Type B pancreatic cell (in vitro differentiated cells): Measurements from ENCODE around the gene MGMT. TPM values are rescaled to one million over a fixed set of nuclear protein-coding genes. Genes with fewer than 3 reads are reported as not detected.

Source experiments
- DNase-seq: peaks from one replicate; pipeline ENCODE4 v3.0.0; 2021; ENCODE audit warnings: mixed read lengths; ENCODE audit not compliant: unreplicated experiment; ENCODE audit errors: extremely low spot score
- H3K27ac Mint-ChIP-seq: 2 replicates; pipeline ENCODE4 v1.8.0; 2021; ENCODE audit warnings: mild to moderate bottlenecking, mixed read lengths
- H3K27me3 Mint-ChIP-seq: 2 replicates; pipeline ENCODE4 v1.8.0; 2021; ENCODE audit warnings: mixed read lengths
- H3K36me3 Mint-ChIP-seq: 2 replicates; pipeline ENCODE4 v1.8.0; 2021; ENCODE audit warnings: mixed read lengths
- H3K4me1 Mint-ChIP-seq: one replicate; pipeline ENCODE4 v1.8.0; 2021; ENCODE audit warnings: mixed read lengths; ENCODE audit not compliant: unreplicated experiment
- H3K4me3 Mint-ChIP-seq: 2 replicates; pipeline ENCODE4 v1.8.0; 2021; ENCODE audit warnings: mild to moderate bottlenecking, mixed read lengths
- H3K9me3 Mint-ChIP-seq: 2 replicates; pipeline ENCODE4 v1.8.0; 2021; ENCODE audit warnings: mixed read lengths
- total RNA-seq: library from RNA; stranded (reverse); gene quantifications from 2 replicates; pipeline ENCODE4 v1.2.1, GENCODE V29; 2021; ENCODE audit warnings: low replicate concordance
- TF ChIP-seq, protein P1 (sequence below): fragments of 200-600 bp; sonication (generic); conservative IDR thresholded peaks from 2 replicates; pipeline ENCODE4 v1.5.0; 2021; ENCODE audit warnings: antibody characterized with exemption, mild to moderate bottlenecking

The MGMT gene
- total RNA-seq, 1 donor from 2014 or later: 18.8 TPM

DNA sequence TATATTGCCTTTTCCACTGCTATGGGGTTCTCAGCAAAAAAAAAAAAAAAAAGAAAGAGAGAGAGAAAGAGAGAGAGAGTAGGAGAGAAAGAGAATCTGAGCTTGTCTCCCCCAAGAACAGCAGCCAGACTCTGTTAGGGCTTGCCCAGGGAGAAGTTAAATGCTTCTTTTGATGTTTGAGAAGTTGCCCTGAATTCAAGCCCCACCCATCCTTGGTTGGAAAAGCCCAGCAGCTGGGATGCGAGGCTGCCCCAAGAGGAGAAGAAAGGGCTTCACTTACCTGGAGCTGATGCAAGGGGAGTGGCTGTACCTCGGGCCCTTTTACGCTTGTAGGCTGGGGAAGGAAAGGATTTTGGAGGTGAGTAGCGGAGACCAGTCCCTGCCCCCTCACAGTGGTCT is 20.9 kb upstream of the MGMT start:
- Mint-ChIP-seq H3K27ac (peak overlapping the region; percentile 36), H3K4me3 (no peak overlapping the region), H3K4me1 (no peaks in the 10 kb centered on the region), H3K9me3 (peaks cover 7% of the 10 kb centered on the region), H3K27me3 (peaks cover 21% of the 10 kb centered on the region), H3K36me3 (no peaks in the 10 kb centered on the region)
- DNase-seq: no peak
- TF ChIP-seq, protein P1, sequence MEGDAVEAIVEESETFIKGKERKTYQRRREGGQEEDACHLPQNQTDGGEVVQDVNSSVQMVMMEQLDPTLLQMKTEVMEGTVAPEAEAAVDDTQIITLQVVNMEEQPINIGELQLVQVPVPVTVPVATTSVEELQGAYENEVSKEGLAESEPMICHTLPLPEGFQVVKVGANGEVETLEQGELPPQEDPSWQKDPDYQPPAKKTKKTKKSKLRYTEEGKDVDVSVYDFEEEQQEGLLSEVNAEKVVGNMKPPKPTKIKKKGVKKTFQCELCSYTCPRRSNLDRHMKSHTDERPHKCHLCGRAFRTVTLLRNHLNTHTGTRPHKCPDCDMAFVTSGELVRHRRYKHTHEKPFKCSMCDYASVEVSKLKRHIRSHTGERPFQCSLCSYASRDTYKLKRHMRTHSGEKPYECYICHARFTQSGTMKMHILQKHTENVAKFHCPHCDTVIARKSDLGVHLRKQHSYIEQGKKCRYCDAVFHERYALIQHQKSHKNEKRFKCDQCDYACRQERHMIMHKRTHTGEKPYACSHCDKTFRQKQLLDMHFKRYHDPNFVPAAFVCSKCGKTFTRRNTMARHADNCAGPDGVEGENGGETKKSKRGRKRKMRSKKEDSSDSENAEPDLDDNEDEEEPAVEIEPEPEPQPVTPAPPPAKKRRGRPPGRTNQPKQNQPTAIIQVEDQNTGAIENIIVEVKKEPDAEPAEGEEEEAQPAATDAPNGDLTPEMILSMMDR: no peak

DNA sequence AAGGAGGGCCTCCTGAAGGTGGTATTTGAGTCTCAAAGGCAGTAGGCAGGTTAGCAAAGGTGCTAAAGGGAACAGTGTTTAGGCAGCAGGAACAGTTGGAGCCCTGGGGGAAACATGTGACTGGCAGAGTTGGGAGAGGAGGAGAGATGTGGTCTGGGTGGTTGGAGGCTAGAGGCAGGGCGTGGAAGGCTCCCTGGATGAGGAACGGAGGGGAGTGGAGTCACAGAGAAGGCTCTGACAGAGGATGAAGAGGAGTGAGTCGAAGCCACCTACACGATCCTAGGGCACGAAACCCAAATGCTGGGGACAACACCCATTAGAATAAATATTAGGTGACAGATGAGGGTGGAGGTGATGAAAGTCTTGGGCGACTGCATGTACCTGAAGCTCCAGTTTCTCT is 19.6 kb upstream of the MGMT start:
- Mint-ChIP-seq H3K27ac (no peak overlapping the region), H3K4me1 (no peaks in the 10 kb centered on the region), H3K4me3 (no peak overlapping the region), H3K27me3 (peaks cover 19% of the 10 kb centered on the region), H3K36me3 (no peaks in the 10 kb centered on the region), H3K9me3 (peaks cover 9% of the 10 kb centered on the region)
- TF ChIP-seq, protein P1: no peak
- no peak for DNase-seq

DNA sequence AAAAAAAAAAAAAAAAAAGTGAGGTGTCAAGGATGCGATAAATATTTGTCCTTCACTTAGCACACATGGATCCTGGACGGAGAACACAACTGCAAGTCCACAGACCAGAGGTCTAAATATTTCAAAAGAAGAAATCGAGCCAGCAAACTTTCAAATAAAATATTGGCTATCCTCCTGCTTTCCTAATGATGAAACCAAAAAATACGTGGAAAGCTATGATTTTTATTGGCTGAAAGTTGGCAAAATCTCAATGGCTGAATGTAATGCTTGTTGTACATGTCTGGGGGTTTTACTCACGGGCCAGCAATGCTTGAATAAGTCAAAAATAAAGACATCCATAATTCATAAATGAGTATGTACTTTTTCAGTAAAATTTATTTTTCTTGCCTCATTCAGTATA is 19.0 kb upstream of the MGMT start:
- Mint-ChIP-seq H3K4me3 (no peak overlapping the region), H3K4me1 (no peaks in the 10 kb centered on the region), H3K27ac (no peak overlapping the region), H3K9me3 (peaks cover 6% of the 10 kb centered on the region), H3K27me3 (peaks cover 15% of the 10 kb centered on the region), H3K36me3 (no peaks in the 10 kb centered on the region)
- TF ChIP-seq, protein P1: no peak
- DNase-seq: no peak

DNA sequence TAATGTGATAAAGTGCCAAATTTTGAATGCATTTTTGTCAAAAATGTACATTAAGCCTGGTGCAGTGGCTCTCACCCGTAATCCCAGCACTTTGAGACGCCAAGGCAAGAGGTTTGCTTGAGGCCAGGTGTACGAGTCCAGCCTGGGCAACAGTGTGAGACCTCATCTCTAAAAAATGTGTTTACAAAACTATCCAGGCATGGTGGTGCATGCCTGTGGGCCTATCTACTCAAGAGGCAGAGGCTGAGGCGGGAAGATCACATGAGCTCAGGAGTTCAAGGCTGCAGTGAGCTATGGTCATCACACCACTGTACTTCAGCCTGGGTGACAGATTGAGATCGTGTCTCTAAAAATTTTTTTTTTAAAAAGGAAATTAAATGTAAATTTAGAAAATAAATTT is 18.5 kb upstream of the MGMT start:
- Mint-ChIP-seq H3K4me3 (no peak overlapping the region), H3K36me3 (no peaks in the 10 kb centered on the region), H3K4me1 (no peaks in the 10 kb centered on the region), H3K27me3 (peaks cover 13% of the 10 kb centered on the region), H3K9me3 (peaks cover 5% of the 10 kb centered on the region), H3K27ac (no peak overlapping the region)
- DNase-seq: no peak
- TF ChIP-seq, protein P1: no peak

DNA sequence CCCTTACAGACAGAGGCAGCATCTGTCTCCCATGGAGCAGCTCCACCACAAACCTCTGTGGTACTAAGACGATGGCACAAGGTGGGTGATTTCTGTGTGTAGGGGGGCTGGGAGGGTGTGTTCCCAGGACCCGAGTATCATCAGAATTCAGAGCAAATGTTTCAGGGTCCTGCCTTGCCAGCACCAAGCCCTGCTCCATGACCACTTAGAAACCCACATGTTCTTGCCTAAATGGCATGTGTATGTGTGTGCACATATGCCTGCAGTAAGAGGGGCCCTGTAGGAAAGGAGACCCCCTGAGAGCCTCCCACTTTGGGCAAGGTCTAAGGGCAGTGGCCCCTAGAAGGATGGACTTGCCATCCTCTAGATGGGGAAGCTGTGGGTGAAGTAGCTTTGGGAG is 17.1 kb upstream of the MGMT start:
- TF ChIP-seq, protein P1: no peak
- no peak for DNase-seq
- no peak overlapping the region for H3K27ac Mint-ChIP-seq

DNA sequence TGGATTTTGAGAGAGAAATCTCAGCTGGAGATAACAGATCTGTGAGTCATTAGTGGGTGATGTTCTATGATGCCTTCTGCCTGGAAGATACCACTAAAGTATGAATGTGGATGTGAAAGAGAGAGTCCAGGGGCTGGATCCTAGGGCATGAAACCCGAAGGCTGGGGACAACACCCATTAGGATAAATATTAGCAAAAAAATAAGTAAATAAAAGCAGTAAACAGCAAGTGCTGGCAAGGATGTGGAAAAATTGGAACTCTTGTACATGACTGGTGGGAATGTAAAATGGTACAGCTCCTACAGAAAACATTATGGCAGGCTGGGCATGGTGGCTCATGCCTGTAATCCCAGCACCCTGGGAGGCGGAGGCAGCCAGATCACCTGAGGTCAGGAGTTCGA is 16.6 kb upstream of the MGMT start:
- Mint-ChIP-seq H3K27ac (no peak overlapping the region), H3K27me3 (peaks cover 18% of the 10 kb centered on the region), H3K36me3 (no peaks in the 10 kb centered on the region), H3K9me3 (peaks cover 5% of the 10 kb centered on the region), H3K4me1 (no peaks in the 10 kb centered on the region), H3K4me3 (no peak overlapping the region)
- TF ChIP-seq, protein P1: no peak
- no peak for DNase-seq

More for the DNA sequence above, 17.1 kb upstream of the MGMT start:
- peaks cover 16% of the 10 kb centered on the region for H3K27me3 Mint-ChIP-seq
- H3K4me3 Mint-ChIP-seq: no peak overlapping the region
- H3K9me3 Mint-ChIP-seq: peaks cover 5% of the 10 kb centered on the region
- no peaks in the 10 kb centered on the region for H3K4me1 Mint-ChIP-seq
- H3K36me3 Mint-ChIP-seq: no peaks in the 10 kb centered on the region
